GM21367 (cell line): ENCODE data around the gene NFAM1.

Source experiments
- ATAC-seq: cut with Tn5 transposase; IDR thresholded peaks from one replicate; pipeline ENCODE4 v1.9.1; 2021; ENCODE audit not compliant: unreplicated experiment

Gene NFAM1

DNA sequence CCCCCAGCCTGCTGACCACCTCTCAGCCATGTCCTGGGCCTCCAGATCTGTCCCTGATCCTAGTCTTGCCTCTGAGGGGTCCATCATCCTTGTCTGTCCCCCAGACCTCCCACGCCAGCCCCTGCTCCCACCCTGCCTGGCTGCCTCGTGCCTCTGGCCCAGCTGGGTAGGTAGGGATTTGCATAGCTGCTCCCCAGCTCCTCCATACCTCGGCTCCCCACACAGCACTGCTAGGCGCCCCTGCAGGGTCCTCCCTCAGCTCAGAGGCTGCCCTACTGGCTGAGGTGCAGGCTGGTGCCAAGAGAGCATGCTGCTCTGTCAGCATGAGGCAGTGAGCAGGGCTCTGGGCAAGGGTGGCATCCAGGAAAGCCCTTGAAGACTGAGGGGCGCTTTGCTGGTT is 47.7 kb downstream of the NFAM1 start:
- no peak for ATAC-seq

DNA sequence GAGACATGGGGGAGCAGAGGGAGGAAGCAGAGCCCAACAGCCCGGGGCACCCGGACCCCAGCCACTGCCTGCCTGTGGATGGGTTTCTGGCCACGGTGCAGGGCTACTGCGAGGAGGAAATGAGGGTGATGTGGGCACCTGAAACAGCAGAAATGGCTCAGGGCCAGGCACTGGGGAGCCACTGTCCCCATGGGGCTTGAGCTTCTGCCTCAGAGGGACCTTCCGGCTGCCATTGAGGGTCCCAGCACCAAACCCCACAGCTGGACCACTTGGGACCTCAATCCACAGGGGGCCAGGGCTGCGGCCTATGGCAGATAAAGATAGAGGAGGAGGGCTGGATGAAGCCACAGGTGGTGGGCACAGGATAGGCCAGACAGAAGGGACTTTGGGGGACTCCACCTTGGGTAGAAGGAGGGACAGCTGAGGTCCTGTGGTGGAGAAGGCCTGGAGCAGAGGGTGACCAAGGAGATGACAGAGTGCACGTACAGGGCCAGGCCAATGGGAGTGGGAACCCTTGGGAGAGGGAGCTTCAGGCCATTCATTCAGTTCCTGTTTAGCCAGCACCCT is 48.3 kb downstream of the NFAM1 start:
- ATAC-seq = no peak

DNA sequence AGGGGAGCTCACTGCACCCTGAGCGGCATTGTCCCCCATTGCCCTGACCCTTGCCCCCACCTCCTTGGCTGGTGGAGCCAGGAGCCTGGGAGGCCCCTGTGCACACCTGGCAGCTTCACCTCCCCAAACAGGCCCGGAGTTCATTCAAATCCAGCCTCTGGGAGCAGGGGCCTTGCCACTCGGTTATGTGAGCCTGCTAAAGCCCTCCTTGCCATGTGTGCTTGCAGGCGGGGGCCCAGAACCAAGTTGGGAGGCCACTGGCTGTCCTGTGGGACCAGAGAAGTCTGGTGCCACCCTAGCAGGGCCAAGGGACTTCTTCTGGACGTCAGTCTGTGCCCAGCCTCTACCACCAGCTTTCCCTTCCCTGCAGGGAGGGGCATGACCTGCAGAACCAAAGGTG is 48.9 kb downstream of the NFAM1 start:
- ATAC-seq = no peak

DNA sequence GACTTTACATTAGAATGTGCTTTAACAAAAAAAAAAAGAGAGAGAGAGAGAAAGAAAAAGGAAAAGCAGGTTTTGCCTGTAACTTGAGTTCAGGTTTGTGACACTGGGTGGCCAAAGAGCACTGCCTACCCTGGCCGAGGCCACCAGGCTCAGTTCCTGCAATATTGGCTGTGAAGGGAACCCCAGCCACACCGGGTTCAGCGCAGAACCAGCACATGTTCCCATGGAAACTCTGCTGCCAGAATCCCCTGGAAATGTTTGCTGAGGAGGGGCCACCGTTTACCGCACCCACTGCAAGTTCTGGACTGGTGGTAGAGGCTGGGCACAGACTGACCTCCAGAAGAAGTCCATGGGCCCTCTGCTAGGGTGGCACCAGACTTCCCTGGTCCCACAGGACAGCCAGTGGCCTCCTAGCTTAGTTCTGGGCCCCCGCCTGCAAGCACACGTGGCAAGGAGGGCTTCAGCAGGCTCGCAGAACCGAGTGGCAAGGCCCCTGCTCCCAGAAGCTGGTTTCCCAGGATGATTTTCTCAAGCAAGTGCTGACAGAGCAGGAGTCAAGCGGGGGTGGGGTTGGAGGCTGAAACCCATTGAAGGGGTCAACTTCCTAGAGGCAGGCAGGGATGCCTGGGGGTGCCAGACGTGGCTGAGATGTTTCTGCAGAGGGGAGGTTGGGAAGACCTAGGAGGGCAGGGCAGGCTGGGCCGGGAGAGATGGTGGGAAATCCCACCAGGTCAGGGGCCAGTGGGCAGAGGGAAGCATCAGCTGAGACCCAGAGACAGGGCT is 51.2 kb downstream of the NFAM1 start:
- no peak for ATAC-seq

DNA sequence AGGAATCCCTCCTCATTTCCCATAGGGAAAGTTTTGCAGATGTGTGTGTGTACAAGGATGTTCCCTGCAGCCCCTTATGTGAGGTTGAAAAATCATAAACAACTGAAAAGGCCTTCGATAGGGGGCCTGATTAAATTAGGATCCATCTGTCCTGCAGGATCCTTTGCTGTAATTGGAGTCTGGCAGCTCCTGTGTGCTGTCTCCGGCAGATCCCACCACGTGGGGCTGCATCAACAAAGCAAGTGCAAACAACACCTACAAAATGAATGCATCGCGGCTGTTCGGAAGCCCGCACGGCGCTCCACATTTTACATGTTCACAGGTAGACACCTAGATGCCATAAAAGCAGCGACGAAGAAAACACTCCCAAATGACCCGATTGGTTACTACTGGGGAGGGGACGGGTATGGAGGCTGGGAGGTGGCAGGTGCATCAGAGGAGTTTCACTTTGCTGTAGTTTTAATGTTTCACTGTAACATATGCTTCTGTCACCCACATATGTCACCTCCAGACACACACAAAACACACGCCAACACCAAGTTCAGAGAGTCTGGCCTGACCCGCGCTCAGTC is 52.2 kb downstream of the NFAM1 start:
- ATAC-seq = no peak

DNA sequence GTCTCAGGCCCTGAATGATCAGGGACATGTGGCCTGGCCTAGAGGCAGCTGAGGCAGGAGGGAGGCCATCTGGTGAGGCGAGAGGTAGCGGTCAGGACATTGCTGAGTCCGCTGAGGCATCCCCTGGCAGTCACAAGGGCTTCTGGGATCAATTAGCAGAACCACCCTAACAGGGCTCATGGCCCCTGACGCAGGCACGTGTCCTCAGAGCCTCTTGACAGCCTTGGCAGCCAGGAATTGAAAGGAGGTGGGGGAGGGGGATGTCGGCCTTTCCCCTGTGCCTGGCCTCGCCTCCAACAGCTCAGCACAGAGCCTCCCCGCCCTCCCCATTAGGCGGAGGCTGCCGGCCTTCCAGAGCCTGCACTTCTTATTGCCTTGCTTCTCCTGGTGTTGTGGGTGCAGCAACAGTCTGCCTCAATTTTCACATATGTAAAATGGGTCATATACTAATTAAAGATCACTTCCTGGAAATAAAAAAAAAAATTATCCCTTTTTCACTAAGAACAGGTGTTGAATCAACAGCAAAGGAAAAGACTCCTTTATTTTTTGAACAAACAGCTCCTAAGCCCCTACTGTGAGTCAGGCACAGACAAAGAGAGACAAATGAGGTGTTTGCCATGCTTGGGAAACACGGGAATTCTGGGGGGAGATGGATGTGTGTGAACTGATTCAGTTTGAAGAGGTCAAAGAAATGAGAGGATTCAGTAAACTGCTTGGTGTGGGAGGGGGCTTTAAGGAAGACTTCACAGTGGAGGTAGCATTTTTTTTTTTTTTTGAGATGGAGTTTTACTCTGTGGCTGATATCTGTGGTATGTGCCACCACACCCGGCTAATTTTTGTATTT is 55.3 kb downstream of the NFAM1 start:
- no peak for ATAC-seq

DNA sequence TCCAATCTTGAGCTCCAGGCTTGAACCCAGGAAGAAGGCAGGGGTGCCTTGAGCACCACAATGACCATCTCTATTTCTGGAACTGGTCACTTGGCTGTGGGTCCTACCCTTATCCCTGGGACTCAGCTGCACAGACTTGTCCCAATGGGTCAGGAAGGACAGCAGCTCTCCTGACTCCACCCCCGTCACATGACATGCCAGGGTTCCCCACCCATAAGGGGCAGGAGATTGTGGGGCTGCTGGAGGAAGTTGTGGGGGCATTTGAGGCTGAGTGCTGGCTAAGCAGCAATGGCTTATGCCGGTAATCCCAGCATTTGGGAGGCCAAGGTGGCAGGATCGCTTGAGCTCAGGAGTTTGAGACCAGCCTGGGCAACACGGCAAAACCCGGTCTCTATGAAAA is 56.2 kb downstream of the NFAM1 start:
- no peak for ATAC-seq

DNA sequence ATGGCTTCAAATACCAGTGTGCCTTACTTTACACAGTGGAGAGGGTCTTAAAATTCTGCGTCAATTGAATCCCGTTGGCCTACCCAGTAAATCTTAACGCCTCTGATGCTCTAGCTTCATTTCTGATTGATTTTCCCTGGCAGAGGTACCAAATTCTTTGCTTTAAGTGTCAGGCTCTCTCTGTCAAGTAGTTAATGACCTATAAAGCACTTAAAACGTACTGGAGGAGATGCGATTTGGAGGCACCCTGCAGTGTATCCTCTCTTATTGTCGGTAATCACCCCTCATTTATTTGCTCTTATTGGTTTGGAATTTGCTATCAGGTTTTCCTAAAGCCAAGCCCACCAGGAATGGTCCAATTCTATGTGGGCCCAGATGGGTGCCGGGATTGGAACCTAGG is 59.2 kb downstream of the NFAM1 start:
- no peak for ATAC-seq

DNA sequence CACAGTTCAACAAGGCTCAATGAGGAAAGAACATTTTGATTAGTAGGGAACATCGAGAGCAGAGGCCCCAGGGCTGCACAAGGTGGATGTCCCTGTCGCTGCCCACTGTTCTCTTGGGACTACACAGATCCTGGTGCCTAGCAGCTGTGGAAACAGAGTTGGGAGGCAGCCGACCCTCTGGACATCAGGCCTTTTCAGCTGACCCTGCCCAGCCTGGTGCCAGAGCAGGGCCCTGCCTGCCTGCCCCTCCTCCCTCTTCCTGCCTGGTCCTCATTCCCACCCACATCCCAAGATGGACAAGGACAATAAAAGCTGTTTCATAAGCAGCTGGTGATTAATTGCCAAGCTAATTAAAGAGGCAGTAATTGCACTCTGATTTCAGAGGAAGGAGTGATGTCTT is 60.7 kb downstream of the NFAM1 start:
- no peak for ATAC-seq

DNA sequence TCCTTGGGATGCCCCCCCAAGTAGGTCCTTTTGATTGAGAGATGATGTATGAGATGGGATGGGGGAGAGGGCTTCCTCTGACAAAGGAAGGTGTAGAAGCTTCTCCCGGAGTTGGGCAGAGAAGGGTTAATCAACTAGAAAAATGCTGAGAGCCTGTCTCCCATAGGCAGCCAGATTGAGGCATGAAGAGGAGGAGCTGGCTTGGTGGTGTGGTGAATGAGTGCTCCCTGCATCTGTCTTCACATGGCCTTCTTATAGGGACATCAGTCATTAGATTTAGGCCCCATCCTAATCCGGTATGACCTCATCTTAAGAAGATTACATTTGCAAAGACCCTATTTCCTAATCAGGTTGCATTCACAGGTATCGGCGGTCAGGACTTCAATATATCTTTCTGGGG is 61.1 kb downstream of the NFAM1 start:
- no peak for ATAC-seq

DNA sequence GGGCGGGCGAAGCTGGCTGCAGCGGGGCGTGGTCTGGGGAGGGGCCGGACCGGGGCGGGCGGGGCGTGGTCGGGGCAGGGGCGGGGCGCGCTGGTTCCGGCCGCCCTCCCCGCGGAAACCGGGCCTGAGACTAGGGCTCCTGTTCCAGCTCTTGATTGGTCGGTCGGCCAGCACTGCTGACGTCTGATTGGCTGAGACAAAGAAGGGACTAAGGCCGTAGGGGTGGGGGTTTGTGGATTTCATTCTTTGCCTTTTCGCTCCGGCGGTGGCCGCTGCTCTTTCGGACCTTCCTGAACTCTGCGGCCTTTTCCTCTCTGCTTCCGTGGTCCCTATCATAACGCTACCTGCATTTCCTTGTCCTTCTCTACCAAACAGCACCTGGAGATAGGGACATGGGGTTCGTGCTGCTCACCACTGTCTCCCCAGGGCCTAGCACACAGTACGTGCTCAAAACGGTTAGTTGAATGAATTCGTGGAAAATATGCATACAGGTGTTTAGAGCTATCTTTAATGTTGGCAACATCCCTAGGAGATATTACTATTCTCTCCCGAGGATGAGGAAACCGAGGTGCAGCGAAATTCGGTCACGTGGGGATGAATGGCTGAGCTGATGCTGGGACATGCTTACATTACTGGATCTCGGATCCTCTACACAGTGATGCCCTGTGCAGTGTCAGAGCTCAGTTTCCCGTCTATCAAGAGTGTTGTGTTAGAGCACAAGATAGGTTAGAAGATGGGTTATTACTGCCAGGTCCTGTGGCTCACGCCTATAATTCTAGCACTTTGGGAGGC is 62.8 kb downstream of the NFAM1 start:
- ATAC-seq = peak; percentile 67

DNA sequence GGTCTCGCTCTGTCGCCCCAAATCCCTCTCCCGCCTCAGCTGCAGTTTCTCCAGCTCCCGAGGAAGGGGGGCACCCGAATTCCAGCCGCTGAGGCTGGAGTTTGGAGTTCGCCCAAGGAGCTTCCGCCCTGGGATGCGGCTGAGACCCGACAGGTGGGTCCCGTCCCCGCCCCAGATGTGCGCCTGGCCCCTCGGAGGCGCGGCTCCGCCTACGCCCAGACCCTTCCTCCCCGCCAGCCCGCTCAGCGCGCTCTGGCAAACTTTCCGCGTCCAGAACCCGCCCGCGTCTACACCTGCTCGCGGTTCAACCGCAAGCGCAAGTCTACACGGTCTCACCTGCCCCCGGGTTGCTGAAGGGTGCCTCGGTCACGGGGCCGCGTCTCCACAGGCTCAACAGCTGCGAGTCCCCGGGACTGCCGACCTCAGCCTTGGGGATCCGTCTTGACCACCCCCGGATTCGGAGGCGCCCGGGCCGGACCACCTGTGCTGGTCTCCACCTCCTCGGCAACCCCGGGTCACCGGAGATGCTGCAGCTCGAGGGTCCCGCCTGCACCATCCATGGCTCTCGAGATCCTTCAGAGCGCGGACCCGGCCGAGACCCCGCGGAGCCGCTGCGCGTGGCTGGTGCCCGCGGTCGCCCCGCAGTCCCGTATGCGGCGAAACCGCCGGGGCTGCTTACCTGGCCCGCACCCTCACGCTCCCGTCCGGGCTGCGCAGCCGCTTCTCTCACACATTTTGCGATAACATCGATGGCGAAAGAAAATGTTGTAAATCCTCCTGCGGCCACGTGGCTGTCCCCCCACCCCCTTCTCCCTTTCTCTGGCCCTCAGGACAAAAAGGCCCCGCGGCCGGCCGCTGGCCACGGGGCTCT is 63.6 kb downstream of the NFAM1 start:
- peak; percentile 6 for ATAC-seq

DNA sequence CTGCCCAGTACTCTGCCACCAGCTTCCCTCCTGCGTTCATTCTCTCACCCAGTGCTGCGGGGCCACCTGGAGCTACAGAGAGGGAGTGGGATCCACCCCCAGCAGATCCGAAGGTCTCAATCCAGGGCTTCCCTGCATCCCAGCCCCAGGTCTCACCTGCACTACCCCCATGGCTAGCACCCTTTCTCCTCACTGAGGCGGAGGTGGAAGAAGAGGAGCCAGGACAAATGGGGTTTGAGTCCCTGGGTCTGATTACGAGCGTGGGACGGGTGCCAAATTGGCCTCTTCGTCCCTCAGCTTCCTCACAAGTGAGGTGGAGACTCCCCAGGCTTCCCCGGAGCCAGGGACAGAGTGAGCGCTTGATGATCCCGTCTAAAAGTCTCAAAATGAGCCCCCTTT is 64.2 kb downstream of the NFAM1 start:
- ATAC-seq = no peak

DNA sequence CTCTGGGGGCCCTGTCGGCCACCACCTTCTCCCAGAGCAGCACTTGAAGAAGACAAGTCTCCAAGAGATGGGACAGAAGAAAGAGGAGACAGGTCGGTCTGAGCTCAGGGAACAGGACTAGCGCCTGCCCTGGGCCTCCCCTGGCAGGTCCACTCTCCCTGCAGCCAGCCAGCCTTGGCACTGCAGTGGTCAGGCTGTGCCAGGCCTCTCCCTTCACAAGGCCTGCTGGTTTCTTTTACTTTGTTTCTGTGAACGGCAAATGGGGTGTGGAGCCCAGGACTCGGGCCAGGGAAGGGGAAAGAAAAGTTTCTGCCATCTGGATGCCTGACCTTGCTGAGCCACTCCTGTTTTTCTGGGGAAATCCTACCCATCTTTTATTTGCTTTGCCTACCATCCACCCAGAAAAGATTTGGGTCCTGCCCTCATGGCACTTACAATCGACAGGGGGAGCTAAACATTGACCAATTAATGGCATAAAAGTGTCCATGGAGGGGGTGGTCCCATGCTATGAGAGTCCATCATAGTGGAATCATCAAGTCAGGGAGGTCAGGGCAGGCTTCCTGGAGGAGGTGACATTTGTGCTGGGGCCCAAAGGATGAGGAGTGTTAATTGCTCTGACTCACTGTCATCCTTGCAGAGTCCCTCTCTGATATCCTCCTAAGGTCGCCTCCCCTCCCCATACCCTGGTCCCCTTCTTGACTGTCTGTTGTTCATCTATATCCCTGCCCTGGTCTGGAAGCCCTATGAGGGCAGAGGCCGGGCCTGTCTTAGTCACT is 65.2 kb downstream of the NFAM1 start:
- no peak for ATAC-seq

DNA sequence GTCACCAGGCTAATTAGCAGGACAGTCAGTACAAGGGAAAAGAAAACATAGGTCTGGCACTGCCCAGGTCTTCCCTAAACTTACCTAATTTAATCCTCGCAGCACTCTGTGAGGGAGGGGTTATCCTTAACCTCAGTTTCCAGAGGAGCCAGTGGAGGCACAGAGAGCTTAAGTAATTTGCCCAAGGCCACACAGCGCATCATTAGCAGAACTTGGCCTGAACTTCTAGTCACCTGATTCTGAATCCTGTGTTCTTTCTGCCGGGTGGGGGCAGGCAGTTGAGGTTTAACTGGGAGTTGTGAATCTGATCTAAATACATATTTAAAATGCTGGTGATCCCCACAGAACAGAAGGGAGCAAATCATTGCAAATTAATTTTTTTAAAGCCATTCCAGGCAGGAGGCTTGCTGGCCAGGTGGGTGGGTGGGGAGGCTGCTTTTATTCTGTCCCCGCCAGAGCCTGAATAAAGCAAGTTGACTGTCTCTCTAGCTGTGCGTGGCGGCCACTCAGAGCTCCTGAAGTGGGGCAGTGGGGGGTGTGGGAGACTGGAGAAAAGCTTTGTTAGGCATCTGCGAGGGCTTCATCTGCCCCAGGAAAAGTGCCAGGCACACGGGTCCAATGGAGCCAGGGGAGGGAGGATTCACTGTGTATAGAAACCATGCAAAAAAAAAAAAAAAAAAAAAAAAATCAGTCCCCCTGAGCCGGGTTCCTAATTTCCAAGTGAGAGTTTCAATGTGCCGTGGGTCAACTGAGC is 66.1 kb downstream of the NFAM1 start:
- no peak for ATAC-seq

DNA sequence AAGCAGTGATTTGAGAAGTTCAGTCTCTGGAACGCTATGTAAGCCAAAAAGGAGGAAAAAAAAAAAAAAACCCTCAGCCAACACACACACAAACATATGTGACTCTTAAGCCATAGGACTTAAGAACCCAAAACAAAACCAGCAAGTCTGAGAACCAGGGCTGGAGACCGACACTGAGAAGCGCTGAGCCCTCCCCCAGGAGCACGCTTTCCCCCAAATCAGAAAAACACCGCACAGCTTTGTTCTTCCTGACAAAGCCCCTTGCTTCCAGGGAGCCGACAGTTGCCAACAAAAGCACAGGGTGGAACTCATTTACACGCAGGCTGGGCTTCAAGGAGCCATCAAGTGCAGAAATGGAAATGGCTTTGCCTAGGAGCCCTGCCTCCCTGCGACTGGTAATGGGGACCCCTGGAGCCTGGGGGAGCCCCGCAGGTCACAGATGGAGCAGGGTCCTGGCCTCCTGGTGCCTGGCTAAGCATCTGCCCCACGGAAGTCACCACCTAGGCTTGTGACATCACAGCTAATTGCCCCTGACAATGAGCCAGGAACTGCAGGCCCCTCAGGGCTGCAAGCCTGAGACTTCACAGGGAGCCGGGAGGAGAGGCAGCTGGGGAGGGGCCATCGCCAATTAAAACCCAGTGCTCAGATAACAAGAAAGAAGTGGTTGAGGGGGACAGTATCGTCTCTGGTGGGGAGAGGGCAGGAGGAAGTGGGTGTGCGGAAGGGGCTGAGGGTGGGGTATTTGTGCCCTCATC is 66.9 kb downstream of the NFAM1 start:
- ATAC-seq = no peak

DNA sequence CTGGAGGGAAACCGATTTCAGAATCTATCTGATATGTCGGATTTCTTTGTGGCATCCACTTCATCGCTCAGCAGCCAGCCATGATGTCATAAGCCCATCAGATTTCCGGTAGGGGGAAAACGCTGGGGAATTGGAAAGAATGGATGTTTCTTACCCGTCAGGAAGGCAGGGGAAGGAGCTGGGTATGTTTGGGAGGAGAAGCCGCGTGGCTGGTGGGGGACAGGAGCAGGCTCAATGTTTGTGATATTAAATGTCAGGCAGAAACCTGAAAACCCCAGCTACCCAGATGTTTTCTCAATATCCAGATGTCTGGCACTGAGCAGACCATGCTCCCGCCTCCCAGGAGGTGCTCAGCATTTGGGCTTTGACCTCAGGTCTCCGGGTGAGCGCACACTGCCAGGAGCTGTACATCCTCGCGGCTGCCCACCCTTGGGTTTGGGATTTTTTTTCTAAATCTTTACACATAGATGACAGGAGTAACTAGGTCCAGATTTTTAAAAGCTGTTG is 67.5 kb downstream of the NFAM1 start:
- ATAC-seq = no peak

DNA sequence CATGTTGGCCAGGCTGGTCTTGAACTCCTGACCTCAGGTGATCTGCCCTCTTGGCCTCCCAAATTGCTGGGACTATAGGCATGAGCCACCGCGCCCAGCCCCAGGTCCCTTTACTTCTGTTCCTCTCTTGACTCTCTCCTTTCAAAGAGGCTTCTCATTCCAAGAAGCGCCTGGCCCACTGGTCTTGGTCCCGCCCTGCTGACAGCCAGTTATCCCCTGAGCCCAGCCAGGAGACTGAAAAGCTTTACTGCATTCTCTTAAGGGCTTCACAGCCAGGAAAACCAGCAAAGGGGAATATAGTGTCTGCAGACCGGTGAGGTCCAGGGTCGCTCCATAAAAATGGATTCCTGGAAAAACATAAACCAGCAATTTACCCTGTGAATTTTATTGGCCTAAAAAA is 68.3 kb downstream of the NFAM1 start:
- ATAC-seq = no peak
